ENCODE results near the gene EIF4A2. TPM values are rescaled to one million over a fixed set of nuclear protein-coding genes. Genes with fewer than 3 reads are reported as not detected.

Gene EIF4A2
- total and polyA plus RNA-seq, 2 of the 13 experiments (the other 11 are each of a cell fraction or from before 2014, with no cell fraction given): 480 to 596 TPM

GRCh38 chr3:186826976-186827857 is 43.8 kb downstream of the EIF4A2 start:
- no peak for FAIRE-seq
- H3K36me3 ChIP-seq (replicated peaks in 1 of 2; ENCODE audit: control insufficient read depth in 1 of 2, insufficient read depth in 2 of 2, low read length in 2 of 2): no peaks in the 10 kb centered on the region
- peak overlapping the region; percentile 58; the same call in 1 of the 2 replicates for H3K9ac ChIP-seq (ENCODE audit: insufficient read depth, low read depth, low read length)
- H3K27me3 ChIP-seq (ENCODE audit: control insufficient read depth in 1 of 2, insufficient read depth in 2 of 2, low read length in 2 of 2): peaks cover 0 to 42% of the 10 kb centered on the region in 2 experiments; a peak in 4 of 5 replicates
- in situ Hi-C loops (cut with HindIII; ENCODE audit: extremely low pct_ligation_motif_present, low pct_unique_long_range_greater_than_20kb): no loop called here
- ChIA-PET CTCF (ENCODE audit: low intra/inter-chr PET ratio, low total read pairs) (no interaction called here), POLR2A (interaction anchor here (0.8 to 2.3 kb wide), 11 partner anchors 44 to 338 kb away, joined by 3 to 14 read pairs (median 4); partner anchors contain the start of genes EIF4A2 and ST6GAL1)
- DNase-seq (ENCODE audit: low spot score): peak; percentile 60
- H3K4me2 ChIP-seq (ENCODE audit: low read depth, low read length): peak overlapping the region; percentile 75
- no peaks in the 10 kb centered on the region for H3K79me2 ChIP-seq (ENCODE audit: insufficient read depth, low read length)
- H3K4me3 ChIP-seq (replicated peaks in 1 of 3; ENCODE audit: insufficient read depth in 1 of 3, low read depth in 2 of 3, low read length in 3 of 3): peak overlapping the region; percentile 41 to 70 (median 46)
- H4K20me1 ChIP-seq (ENCODE audit: insufficient read depth, low read length): peaks cover 5% of the 10 kb centered on the region; the same call in 1 of the 2 replicates
- no peak overlapping the region for H3K27ac ChIP-seq (ENCODE audit: extremely low read length, insufficient read depth, low read length)
- intact Hi-C loops (cut with micrococcal nuclease; ENCODE audit: unreplicated experiment): no loop called here
- 2% methylated on average over 13 of the region's 80 CpGs for WGBS (ENCODE audit: low lambda C conversion rate)
- H3K4me1 ChIP-seq (ENCODE audit: insufficient read depth, low read length): peaks cover 35% of the 10 kb centered on the region
- ATAC-seq: peak; percentile 73
- no peak overlapping the region for H2AFZ ChIP-seq (ENCODE audit: low read length)
- H3K9me3 ChIP-seq (ENCODE audit: low read length): no peaks in the 10 kb centered on the region
- TSS peak; percentile 70 for BruUV-seq (replicated peaks)
- TF ChIP-seq ZBTB38 (CRISPR knock-in tag; IDR thresholded peaks at IDR 0.05) (0 out of 2 replicates have a peak, but pooled peaks have one; percentile 34), RBAK (CRISPR knock-in tag; IDR thresholded peaks at IDR 0.05) (no peak), SALL1 (CRISPR knock-in tag; IDR thresholded peaks at IDR 0.05) (peak; percentile 79), SNAPC5 (CRISPR knock-in tag; IDR thresholded peaks at IDR 0.05; ENCODE audit: borderline replicate concordance) (no peak), ZNF367 (CRISPR knock-in tag; IDR thresholded peaks at IDR 0.05; ENCODE audit: borderline replicate concordance) (no peak), GMEB1 (CRISPR knock-in tag; IDR thresholded peaks at IDR 0.05; ENCODE audit: borderline replicate concordance) (peak; percentile 34; the same call in 1 of the 2 replicates), ZMYM4 (CRISPR knock-in tag; IDR thresholded peaks at IDR 0.05) (peak; percentile 28; the same call in 1 of the 2 replicates), AFF4 (CRISPR knock-in tag; IDR thresholded peaks at IDR 0.05) (no peak), TFDP2 (CRISPR knock-in tag; IDR thresholded peaks at IDR 0.05) (peak; percentile 75), THAP11 (CRISPR knock-in tag; IDR thresholded peaks at IDR 0.05) (peak; percentile 16; the same call in 1 of the 2 replicates), ZBTB14 (CRISPR knock-in tag; IDR thresholded peaks at IDR 0.05) (no peak), ARID3A (IDR thresholded peaks at IDR 0.05; ENCODE audit: low read depth, low read length) (no peak)
